HG02588 (cell line): ENCODE data around the gene XPC.

Source experiments
- ATAC-seq: cut with Tn5 transposase; IDR thresholded peaks from one replicate; pipeline ENCODE4 v1.9.1; 2021; ENCODE audit warnings: mild to moderate bottlenecking, moderate library complexity; ENCODE audit not compliant: unreplicated experiment

XPC gene

DNA sequence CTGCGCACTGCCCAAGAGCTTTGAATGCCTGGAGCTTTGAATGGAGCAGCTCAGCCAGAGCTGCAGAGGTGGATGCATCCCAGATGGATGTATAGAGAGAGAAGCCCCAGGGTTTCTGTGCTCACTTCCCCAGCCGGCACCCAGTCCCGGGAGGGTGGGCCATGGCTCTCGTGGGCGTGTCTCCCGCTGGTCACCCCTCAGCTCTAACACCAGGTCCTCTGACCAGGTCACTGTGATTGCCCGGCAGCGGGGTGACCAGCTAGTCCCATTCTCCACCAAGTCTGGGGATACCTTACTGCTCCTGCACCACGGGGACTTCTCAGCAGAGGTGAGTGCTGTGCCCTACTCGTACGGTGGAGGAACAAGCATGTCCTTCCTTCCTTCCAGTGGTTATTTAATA, 42.8 kb downstream of the XPC start:
- ATAC-seq, result no peak

DNA sequence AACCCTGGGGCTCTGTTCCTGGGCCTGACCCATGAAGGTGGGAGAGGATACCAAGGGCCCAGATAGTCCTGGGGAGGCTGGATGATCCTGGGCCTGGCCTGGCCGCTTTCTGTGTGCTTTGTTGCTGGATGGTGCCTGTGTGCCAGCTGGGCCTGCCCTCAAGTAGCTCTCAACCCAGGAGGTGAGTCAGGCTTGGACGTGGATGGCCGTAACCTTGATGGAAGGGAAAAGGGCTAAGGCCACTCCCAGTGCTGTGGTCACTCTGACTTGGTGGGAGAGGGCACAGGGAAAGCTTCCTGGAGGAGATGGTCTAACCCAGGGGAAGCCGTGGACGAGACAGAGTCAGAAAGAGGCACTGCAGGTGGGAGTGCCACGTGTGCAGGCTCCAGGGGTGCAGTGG, 44.1 kb downstream of the XPC start:
- no peak for ATAC-seq

DNA sequence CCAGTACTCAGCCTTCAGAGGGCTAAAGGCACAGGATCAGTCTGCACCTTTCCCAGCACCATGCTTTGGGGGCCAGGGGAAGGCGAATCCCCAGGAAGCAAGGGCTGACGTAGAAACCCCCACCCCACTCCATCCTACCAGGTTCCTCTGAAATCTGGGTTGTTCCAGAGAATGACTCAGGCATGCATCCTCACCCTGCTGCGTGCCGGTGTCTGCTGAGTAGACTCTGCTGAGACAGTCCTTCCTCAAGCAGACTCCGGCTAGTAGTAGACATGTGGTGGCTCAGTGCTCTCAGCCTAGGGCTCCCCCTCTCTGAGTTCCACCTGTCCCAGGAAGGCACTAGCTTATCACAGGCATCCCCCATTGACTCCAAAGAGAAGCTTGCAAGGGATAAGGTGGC, 44.5 kb downstream of the XPC start:
- no peak for ATAC-seq

DNA sequence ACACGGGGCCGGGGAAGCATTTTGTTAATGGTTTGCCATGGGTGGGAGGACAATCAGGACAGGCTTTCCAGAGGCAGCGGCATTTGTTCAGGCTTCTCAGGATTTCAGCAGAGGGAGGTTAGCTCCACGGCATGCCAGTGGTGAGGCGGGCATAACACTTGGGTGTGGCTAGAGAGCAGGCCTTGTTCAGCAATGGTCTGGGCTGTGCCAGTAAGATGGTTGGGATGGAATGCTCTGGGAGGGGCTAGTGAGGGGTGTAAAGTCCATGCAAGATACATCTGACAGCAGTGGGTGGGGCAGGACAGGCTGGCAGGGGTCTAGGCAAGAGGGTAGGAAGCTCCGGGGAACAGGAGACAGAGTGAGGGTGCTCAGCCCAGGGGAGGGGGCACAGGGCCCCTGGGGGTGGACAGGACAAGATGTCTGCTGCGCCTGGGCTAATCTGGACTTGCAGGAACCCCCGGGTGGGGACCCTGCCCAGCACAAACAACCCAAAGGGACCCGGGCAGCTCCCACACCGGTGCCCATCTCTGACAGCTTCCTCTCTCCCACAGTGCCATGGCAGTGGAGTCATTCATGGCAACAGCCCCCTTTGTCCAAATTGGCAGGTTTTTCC, 45.1 kb downstream of the XPC start:
- no peak for ATAC-seq

DNA sequence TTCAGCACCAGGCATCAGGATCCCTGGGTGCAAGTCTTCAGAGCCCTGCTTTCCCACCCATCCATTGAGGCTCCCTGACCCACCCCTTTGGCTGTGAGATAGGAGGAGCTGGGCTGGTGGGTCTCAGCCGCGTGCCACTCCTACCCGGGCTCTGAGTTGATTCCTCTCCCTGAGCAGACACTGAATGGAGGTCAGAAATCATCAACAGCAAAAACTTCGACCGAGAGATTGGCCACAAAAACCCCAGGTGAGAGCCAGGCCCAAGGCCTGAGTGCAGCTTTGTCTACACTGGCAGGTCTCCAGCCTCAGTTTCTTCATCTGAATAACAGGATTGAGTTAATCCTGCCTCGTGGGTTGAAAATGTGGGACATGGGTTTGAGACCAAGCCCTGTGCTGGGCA, 45.7 kb downstream of the XPC start:
- no peak for ATAC-seq

DNA sequence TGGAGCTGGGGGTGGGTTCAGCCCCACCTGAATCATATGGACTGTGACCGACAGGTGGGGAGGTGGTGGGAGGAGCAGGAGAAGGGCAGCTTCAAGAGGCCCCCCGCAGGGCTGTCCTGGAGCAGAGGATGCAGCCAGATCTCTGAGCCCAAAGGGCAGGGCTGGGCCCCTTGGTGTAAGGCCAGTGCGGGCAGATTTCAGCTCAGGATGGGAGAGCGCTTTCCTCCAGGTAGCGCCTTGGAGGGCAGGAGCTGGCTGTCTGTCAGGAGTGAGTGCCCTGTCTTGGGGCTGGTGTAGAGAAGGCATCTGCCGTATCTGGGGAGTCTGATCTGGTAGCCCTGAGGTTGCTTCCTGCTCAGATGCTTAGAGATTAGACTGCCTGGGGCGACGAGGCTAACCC, 46.3 kb downstream of the XPC start:
- ATAC-seq, result no peak

DNA sequence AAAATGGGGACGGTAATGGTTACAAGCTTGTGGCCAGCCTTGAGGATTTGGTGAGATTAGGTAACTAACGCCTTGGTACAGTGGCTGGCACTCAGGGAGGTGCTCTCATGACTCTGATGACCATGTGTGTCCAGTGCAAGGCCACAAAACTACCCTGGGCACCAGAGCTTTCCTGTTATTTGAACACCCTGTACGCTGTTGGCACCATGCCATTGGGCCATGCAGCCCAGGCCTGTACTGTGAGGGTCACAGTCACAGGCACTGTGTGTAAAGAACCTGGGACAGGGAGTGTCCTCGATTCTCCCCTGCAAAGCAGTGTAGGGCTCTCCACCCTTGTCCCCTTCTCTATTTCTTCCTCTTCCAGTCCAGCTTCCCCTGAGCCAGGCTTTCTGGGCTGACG, 47.3 kb downstream of the XPC start:
- ATAC-seq, result no peak

DNA sequence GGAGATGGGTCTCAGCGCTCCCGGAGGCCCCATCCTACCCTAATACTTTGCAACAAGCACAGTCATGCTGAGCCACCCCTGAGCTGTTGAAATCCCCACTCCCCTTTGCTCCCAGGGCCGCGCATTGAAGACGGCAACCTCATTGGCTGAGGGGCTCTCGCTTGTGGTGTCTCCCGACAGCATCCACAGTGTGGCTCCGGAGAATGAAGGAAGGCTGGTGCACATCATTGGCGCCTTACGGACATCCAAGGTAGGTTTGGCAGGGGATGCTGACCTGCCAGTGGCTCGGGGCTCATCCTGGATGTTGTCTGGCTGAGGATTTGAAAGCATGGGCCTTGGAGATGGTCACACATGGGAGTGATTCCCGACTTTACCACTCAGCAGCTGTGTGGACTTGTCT, 47.7 kb downstream of the XPC start:
- no peak for ATAC-seq

DNA sequence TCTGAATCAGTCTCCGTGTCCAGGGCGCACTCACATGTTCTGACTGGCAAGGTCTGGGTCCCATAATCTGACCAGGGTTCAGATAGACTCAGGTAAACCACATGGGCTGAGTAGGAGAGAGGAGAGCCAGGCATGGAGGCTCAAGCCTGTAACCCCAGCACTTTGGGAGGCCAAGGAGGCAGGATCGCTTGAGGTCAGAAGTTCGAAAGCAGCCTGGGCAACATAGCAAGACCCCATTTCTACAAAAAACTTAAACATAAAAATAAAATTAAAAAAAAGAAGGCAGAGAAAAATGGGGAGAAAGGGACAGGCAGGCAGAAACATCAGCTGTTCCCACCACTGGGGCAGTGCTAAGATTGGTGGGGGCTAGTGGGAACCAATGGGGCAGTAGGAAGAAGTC, 48.2 kb downstream of the XPC start:
- ATAC-seq, result no peak

DNA sequence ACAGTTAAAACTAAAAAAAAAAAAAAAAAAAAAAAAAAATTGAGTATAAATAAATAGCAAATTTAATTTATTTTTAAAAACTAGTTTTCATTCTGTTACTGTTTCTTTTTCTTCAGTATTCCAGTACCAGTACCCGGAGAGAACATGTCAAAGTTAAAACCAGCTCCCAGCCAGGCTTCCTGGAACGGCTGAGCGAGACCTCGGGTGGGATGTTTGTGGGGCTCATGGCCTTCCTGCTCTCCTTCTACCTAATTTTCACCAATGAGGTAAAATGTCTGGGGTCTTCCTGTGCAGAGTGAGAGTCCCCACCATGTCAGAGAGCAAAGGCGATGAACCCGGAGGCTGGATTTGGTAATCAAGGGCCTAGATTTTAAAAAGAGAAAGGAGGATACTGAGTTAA, 49.1 kb downstream of the XPC start:
- no peak for ATAC-seq

DNA sequence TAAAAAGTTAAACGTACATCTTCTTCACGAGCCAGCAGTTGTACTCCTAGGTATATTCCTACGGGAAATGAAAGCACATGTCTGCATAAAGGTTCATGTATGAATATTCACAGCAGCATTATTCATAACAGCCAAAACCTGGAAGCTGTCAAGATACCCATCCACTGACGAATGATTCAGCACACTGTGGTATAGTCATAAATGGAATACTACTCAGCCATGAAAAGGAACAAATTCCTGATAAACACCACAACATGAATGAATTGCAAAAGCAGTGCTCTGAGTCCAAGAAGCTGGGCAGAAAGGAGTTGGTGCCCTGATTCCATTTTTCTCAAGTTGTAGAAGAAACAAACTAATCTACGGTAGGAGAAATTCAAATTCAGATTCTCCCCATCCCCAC, 49.7 kb downstream of the XPC start:
- ATAC-seq, result no peak

DNA sequence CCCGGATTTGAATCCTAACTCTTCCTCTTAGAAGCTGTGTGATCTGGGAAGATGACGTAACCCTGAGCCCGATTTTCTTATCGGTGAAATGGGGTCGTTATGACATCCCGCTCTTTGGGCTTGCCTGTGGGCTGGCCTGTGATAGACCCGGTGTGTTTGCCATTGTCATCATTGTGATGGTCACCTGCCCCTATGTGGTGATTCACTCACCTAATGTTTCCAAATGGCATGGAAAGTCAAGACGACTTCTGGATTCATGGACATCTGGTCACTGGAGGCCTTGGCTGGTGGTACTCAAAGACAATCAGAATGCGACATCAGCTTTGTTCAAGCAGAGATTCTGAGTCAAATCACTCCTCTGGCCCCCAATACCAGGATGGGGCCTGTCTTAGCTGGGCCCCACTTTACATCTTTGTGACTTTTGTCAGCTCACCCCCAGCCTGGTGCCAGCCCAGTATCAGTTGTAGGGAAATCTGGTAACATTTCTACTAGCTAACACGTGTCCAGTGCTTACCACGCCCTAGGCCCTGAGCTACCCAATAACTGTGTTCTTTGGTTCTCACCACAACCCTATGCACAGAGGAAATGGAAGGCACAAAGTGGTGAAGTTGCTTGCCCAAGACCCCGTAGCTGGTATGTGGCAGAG, 50.8 kb downstream of the XPC start:
- ATAC-seq, result no peak

DNA sequence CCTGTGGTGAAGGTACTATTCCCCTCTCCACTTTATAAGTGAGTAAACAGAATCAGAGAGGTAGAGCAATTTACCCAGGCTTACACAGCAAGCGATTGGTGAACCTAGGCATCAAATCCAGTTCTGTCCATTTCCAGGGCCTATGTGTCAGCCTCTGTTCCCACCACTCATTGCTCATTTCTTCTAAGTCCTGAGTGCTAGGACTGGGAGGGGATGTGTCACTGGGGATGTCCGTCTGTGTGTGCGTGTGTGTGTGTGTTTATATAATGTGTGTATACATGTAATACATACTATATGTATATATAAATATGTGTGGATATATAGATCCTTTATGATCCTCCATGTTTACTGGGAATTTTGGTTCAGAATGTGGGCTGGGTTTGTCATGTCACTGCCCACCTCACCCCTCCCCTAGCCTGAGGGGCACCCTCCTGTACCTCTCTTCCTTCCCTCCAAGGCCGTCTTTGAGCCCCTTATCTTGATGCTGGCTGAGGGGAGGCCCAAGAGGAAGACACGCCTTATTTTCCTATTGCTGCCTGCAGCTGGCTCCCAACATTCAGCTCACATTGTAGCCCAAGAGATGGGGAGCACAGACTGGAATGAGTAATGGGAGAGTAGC, 51.4 kb downstream of the XPC start:
- ATAC-seq, result no peak

DNA sequence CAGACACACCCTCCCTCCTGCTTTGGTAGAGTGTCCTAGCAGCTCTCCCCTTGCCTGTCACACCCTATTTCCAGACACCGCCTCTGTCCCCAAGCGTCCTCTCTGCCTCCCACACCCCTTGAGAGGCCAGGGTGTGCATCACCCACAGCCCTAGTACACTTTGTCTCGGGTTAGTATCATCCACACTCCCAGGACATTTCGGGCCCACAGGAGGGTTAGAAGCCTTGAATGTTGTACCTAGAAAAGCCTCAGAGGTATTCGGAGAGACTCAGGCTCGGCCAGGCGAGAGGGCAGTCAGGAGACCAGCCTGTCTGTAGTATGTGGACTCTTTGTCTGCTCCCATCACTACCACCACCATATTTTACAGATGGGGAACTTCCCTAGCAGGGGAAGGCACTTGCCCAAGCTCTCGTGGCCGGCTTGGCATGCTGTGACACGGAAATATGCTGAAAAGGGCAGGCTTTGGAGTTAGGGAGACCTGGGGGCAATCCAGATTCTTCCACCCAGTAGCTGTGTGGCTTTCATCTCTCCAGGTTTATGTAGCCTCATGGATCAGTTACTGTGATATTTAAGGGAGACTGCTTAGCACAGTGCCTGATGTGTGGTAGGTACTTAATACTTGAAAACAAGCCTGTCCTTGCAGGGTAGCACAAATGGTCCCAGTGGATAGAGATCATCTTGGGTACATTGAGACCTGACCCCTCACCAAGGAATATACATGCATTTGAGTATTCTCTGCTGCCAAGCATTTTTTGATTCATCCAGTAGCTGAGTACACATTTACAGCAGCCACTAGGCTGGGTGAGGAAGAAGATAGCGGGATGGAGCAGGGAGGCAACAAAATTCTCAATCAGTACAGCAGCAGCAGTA, 52.1 kb downstream of the XPC start:
- ATAC-seq, result no peak

DNA sequence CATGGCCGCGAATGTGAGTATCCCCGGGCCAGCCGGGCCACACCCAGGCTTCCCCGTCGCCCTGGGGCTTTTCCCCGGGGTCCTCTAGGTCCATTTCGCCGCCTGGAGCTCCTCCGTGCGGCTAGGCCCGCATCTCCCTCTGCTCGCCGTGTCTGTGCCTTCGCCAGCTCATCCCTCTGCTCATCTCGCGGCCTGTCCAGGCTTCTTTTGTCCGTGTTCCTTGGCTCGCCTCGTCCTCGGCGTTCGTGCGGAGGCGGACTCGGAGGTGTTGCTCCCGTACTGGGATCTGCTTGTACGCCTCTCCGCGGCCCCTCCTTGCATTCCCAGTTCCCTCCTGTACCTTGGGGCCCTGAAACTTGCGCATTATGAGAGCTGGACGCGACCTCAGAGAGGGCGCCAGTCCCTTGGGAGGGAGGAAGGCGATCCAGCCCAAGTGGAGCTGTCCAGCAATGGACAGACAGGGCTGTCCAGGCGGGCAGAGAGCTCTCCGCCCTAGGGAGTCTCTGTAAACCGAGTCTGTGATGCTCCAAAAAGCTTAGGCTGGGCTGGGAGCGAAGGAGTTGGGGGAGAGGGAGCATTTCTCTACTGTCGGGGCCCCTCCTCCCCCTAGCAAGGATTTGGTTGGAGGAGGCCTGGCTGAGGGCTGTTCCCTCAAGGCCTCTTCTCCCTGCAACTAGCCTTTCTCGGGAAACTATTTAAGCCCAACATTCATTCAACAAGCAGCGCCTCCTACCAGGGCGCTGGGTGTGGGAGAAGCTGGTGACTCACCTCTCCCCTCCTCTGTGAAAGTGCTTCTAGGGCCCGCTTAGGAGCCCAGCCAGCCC, 53.0 kb downstream of the XPC start:
- ATAC-seq, result peak; percentile 28

DNA sequence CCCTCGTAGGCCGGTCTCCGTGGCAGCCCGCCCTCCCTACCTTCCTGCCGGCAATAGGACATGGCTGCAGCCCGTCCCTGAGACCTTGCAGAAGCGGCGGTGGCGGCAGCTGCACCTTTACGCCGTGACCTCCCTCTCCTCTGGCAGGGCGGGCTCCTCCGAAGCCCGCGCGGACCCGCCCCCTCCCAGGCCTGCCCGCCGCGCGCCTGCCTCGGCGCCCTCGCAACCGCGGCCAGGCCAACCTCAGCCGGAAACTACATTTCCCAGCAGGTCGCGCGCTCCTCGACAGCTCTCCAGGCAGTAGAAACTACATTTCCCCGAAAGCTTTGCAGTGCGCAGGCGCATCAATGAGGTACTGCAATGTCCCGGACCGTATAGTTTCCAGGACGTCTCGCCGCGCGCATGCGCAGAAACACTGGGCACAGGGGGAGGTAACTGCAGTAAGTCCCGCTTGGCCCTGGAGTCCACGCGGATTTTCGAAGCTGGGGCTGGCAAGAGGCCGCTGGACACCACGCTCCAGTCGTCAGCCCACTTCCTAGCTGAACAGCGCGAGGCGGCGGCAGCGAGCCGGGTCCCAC, 53.7 kb downstream of the XPC start, which contains the start of the genes CHCHD4 and TMEM43:
TSS of gene CHCHD4 (minus strand) at position 256 of the 578 bp plus-strand sequence. CDS start at position 62, 194 bp downstream.
TSS of gene TMEM43 (plus strand) at position 438 of the 578 bp plus-strand sequence. CDS start 142 bp downstream, outside the sequence.
- peak; percentile 86 for ATAC-seq

DNA sequence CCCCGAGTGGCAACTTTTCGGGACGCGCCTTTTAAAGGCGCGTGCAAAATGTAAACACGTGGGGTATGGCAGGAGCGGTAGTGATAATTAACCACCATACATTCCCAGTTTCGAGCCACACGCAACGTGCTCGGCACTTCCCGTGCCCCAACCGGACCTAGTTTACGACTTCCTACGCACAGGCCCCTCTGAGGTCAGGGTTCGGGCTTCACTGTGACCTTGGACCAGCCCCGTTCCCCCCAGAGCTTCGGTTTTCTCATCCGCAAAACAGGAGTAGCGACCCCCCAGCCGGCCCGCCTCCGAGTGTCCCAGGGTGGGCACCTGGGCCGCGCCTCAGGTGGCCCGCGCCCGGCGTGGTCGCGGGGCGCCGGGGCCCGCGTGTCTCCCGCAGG, 54.2 kb downstream of the XPC start:
- ATAC-seq, result peak; percentile 45

DNA sequence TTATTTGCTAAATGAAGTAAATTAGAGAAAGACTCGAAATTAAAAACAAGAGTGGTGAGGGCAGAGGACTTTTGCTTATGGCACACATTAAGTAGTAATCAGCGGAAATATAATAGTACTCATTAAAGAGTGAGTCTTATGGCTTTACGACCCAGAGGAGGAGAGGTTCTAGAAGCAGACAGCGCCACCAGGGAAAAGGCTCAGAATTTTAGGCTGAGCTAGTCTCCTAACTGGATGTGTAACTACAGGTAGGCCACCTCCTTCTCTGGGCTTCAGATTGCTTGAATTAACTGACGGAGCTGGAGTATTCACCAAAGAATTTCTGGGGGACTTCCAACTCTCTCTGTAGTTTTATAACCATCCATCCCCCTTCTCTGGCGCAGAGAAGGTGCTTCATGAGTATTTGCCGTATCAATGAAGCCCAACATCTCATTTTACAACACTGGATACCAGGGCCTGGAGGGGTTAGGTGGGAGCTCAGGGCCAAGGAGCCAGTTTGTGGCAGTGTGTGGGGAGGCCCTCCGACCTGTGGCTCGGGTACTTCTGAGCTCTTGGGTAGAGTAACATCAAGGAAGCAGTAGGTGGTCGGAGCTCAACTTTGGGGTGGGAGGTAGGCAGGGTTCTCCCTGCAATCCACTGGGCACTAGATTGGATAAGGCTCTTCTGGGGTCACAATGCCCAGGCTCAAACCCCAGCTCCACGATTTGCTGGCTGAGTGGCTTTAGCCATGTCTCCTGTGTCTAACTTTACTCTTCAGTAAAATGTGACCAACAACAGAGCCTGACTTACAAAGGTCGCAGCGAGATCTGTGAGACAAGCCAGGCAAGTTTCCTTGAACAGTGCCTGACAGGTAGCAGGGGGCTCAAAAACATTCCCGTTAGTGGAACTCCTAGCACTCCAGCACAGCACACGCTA, 54.8 kb downstream of the XPC start:
- no peak for ATAC-seq

DNA sequence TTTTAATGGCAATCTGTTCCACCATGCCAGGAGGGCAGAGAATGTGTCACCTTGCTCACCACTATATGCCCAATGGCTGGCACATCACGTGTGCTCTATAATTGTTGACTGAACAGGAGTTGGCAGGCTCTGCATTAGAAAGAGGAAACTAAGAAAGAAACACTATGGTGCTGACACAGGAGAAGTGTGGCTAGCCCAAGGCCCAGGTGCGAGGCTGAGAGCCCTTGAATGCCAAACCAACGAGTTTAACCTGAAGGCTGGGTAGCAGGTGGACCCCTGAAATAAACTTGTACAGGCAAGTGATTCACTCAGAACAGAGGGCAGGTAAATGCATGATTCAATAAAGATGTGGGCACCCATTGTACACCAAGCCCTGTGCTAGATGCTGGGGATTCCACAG, 56.1 kb downstream of the XPC start:
- no peak for ATAC-seq
